Chondrocyte (in vitro differentiated cells): ENCODE results near the gene ARFGAP1. TPM values are rescaled to one million over a fixed set of nuclear protein-coding genes. Genes with fewer than 3 reads are reported as not detected.

Experiments used
- DNase-seq: peaks from one replicate; pipeline ENCODE4 v3.0.0; 2021; ENCODE audit warnings: mixed read lengths, low spot score
- H3K27ac Mint-ChIP-seq: one replicate; pipeline ENCODE4 v1.8.0; 2021; ENCODE audit warnings: mild to moderate bottlenecking, moderate library complexity, mixed read lengths; ENCODE audit not compliant: unreplicated experiment
- H3K27me3 Mint-ChIP-seq: 2 replicates; pipeline ENCODE4 v1.8.0; 2021; ENCODE audit warnings: low read depth, mixed read lengths
- H3K36me3 Mint-ChIP-seq: 2 replicates; pipeline ENCODE4 v1.8.0; 2021; ENCODE audit warnings: low read depth, mixed read lengths
- H3K4me1 Mint-ChIP-seq: 2 replicates; pipeline ENCODE4 v1.8.0; 2021; ENCODE audit warnings: low read depth, mild to moderate bottlenecking, mixed read lengths
- H3K4me3 Mint-ChIP-seq: one replicate; pipeline ENCODE4 v1.8.0; 2021; ENCODE audit warnings: mild to moderate bottlenecking, moderate library complexity, mixed read lengths; ENCODE audit not compliant: unreplicated experiment
- H3K9me3 Mint-ChIP-seq: 2 replicates; pipeline ENCODE4 v1.8.0; 2021; ENCODE audit warnings: low read depth, mixed read lengths
- CTCF ChIP-seq: fragments of 200-600 bp; sonication (generic); IDR thresholded peaks from 2 replicates; pipeline ENCODE4 v1.5.0; 2021; ENCODE audit warnings: antibody characterized with exemption, mild to moderate bottlenecking, moderate library complexity
- total RNA-seq: library from RNA; stranded (reverse); gene quantifications from 3 replicates; pipeline ENCODE4 v1.2.1, GENCODE V29; 2021

Gene ARFGAP1
- total RNA-seq, 1 donor from 2014 or later: 117 TPM

- DNase-seq: peak; percentile 84
- Mint-ChIP-seq H3K4me1 (no peaks in the 10 kb centered on the region), H3K27me3 (peaks cover 14% of the 10 kb centered on the region), H3K4me3 (no peak overlapping the region), H3K36me3 (no peaks in the 10 kb centered on the region), H3K9me3 (no peaks in the 10 kb centered on the region), H3K27ac (no peak overlapping the region)
- no peak for TF ChIP-seq CTCF
These were observed 53.1 kb downstream of the ARFGAP1 start for GRCh38 chr20:63325554-63326313.

DNA sequence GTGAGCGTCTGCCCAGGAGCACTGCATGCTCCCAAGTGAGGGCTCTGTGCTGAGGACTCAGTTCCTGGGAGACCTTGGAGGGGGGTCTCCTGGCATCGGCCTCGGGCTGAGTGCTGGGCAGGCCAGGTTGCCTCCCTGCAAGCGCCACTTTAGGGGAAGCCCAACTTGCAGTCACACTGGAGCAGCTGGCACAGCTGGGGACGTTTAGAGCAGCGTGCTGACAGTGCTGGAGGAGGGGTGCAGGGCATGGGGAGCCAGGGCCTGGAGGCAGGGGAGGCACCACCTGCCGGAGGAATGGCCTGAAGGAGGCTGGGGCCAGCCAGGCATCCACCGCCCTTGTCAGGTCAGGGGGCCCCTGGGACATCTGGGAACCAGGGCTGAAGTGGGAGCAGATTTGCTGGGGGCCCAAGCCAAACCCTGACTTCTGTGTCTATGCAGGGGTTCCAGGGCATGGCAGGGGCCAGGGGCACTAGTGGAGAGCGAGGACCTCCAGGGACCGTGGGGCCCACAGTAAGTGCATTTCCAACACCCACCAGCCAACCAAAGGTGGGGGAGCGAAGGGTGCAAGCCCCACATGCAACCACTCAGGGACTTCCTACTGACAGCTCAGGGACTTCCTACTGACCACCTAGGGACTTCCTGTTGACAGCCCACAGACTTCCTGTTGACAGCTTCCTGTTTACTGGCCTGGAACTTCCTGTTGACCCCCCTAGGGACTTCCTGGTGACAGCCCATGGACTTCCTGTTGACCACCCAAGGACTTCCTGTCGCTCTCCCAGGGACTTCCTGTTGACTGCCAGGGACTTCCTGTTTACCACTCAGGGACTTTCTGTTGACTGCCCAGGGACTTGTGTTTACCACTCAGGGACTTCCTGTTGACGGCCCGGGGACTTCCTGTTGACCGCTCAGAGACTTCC is 54.0 kb downstream of the ARFGAP1 start:
- Mint-ChIP-seq H3K4me3 (no peak overlapping the region), H3K9me3 (peaks cover 2% of the 10 kb centered on the region), H3K4me1 (no peaks in the 10 kb centered on the region), H3K27me3 (peaks cover 14% of the 10 kb centered on the region), H3K36me3 (no peaks in the 10 kb centered on the region), H3K27ac (no peak overlapping the region)
- DNase-seq: no peak
- TF ChIP-seq CTCF: no peak

DNA sequence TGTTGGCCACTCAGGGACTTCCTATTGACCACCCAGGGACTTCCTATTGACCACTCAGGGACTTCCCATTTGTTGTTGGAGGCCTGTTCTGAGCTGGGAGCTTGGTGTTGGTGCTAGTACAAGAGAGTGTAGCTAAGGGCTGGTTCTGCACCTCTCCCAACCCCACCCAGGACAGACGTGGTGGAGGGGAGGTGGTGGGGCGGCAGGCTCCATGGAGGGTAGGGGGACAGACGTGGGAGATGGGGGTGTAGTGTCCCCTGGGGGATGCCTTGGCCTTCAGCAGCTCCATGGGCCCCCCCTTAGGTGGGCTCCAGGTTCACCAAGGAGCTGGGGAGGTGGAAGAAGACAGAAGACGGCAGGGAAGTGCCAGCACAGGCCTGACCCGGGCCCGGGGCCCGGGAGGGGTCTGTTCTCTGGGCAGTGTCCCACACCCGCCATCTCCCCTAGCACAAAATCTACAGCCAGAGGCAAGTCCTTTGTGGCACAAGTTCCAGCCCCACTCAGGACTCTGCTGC is 54.7 kb downstream of the ARFGAP1 start:
- no peak for TF ChIP-seq CTCF
- Mint-ChIP-seq H3K4me3 (no peak overlapping the region), H3K36me3 (no peaks in the 10 kb centered on the region), H3K4me1 (no peaks in the 10 kb centered on the region), H3K27ac (no peak overlapping the region), H3K27me3 (peaks cover 17% of the 10 kb centered on the region), H3K9me3 (peaks cover 8% of the 10 kb centered on the region)
- DNase-seq: peak; percentile 67

DNA sequence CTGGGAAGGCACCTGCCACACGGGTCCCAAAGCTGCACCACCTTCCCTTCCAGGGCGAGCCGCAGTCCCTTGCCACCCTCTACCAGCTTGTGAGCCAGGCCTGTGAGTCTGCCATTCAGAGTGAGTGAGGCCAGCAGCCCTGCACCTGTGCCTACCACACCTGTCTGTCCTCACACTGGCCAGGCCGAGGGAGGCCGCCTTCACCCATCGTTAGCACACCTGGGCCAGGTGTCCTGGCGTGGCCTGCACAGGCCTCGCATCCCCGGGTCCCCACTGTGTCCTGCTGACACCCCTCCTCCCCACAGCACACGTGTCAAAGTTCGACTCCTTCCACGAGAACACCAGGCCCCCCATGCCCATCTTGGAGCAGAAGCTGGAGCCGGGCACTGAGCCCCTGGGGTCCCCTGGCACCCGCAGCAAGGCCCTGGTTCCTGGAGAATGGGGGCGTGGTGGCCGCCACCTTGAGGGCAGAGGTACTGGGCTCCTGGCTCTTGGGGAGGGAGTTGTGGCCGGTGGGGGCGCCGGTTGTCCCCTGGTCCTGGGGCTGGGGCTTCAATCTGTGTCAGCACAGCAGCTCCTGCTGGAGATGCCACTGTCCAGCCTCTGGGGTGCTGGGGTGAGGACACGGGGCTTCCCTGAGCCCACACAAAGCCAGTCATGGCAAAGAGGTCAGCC is 55.5 kb downstream of the ARFGAP1 start:
- H3K27ac Mint-ChIP-seq: no peak overlapping the region

More for the DNA sequence above, 55.5 kb downstream of the ARFGAP1 start:
- Mint-ChIP-seq H3K9me3 (peaks cover 8% of the 10 kb centered on the region), H3K27me3 (peaks cover 13% of the 10 kb centered on the region), H3K36me3 (no peaks in the 10 kb centered on the region), H3K4me1 (no peaks in the 10 kb centered on the region), H3K4me3 (no peak overlapping the region)
- no peak for TF ChIP-seq CTCF
- peak; percentile 84 for DNase-seq
